Neural progenitor cell (in vitro differentiated cells): ENCODE measurements around the gene MLX. TPM values are rescaled to one million over a fixed set of nuclear protein-coding genes. Genes with fewer than 3 reads are reported as not detected.
"Not testable (repeated sequence)": the region's sequence is repeated elsewhere in the genome, so short reads cannot be mapped to it uniquely, and the experiment has no call there.

Source experiments
- DNase-seq: peaks from one replicate; pipeline ENCODE4 v3.0.0-alpha.2; 2016; ENCODE audit warnings: low spot score
- H2AFZ ChIP-seq: fragments of 200-600 bp; sonication (generic); replicated peaks from 2 replicates; pipeline ENCODE4 v1.6.1; 2016; ENCODE audit warnings: antibody characterized with exemption
- H3F3A ChIP-seq: fragments of 200-600 bp; sonication (generic); 2 replicates; pipeline ENCODE4 v1.6.1; 2016; ENCODE audit warnings: antibody characterized with exemption, low read depth
- H3K27ac ChIP-seq: fragments of 200-600 bp; sonication (generic); 2 replicates; pipeline ENCODE4 v1.5.1; 2016; ENCODE audit warnings: mild to moderate bottlenecking
- H3K27me3 ChIP-seq: fragments of 200-600 bp; sonication (generic); 2 replicates; pipeline ENCODE4 v1.6.1; 2016; ENCODE audit warnings: mild to moderate bottlenecking, moderate library complexity
- H3K36me3 ChIP-seq: fragments of 200-600 bp; sonication (generic); 2 replicates; pipeline ENCODE4 v1.5.1; 2016
- H3K4me1 ChIP-seq: fragments of 200-600 bp; sonication (generic); 2 replicates; pipeline ENCODE4 v1.6.1; 2016; ENCODE audit warnings: mixed run types
- H3K4me2 ChIP-seq: fragments of 200-600 bp; sonication (generic); 2 replicates; pipeline ENCODE4 v1.6.1; 2016
- H3K4me3 ChIP-seq: fragments of 200-600 bp; sonication (generic); 2 replicates; pipeline ENCODE4 v1.5.1; 2016
- H3K79me2 ChIP-seq: fragments of 200-600 bp; sonication (generic); 2 replicates; pipeline ENCODE4 v1.6.1; 2016; ENCODE audit warnings: low read depth
- H3K9ac ChIP-seq: fragments of 200-600 bp; sonication (generic); 2 replicates; pipeline ENCODE4 v1.6.1; 2016
- H3K9me3 ChIP-seq: fragments of 200-600 bp; sonication (generic); 2 replicates; pipeline ENCODE4 v1.5.1; 2016; ENCODE audit warnings: low read depth
- H4K20me1 ChIP-seq: fragments of 200-600 bp; sonication (generic); 2 replicates; pipeline ENCODE4 v1.6.1; 2016; ENCODE audit warnings: low read depth
- H3K27ac Mint-ChIP-seq: 3 replicates; pipeline ENCODE4 v1.8.0; 2021; ENCODE audit warnings: mixed read lengths
- H3K27me3 Mint-ChIP-seq: 2 replicates; pipeline ENCODE4 v1.8.0; 2022; ENCODE audit warnings: low read depth, mild to moderate bottlenecking, inconsistent platforms, moderate library complexity, mixed read lengths; ENCODE audit not compliant: insufficient read depth
- H3K36me3 Mint-ChIP-seq: 3 replicates; pipeline ENCODE4 v1.8.0; 2021; ENCODE audit warnings: mixed read lengths
- H3K4me1 Mint-ChIP-seq: 3 replicates; pipeline ENCODE4 v1.8.0; 2021; ENCODE audit warnings: mixed read lengths
- H3K4me3 Mint-ChIP-seq: 3 replicates; pipeline ENCODE4 v1.8.0; 2021; ENCODE audit warnings: mild to moderate bottlenecking, moderate library complexity, mixed read lengths
- H3K9me3 Mint-ChIP-seq: 3 replicates; pipeline ENCODE4 v1.8.0; 2020; ENCODE audit warnings: mixed read lengths
- EZH2 ChIP-seq: fragments of 200-600 bp; sonication (generic); IDR thresholded peaks from 2 replicates; pipeline ENCODE4 v1.6.1; 2017; ENCODE audit warnings: antibody characterized with exemption, mild to moderate bottlenecking, moderate library complexity
- EZH2phosphoT487 ChIP-seq: fragments of 200-600 bp; sonication (generic); IDR thresholded peaks from 2 replicates; pipeline ENCODE4 v1.6.1; 2017; ENCODE audit warnings: antibody characterized with exemption
- total RNA-seq: library from RNA; depleted of rRNA; stranded (reverse); fragments of >200 nt; gene quantifications from 2 replicates; pipeline ENCODE4 v1.2.3, GENCODE V29; 2015; ENCODE audit warnings: low replicate concordance
- TF ChIP-seq, protein P1 (sequence below): fragments of 200-600 bp; sonication (generic); IDR thresholded peaks from 2 replicates; pipeline ENCODE4 v1.5.1; 2017; ENCODE audit warnings: antibody characterized with exemption, mild to moderate bottlenecking

MLX gene
- total RNA-seq, 1 donor from 2014 or later, result 15.8 TPM

DNA sequence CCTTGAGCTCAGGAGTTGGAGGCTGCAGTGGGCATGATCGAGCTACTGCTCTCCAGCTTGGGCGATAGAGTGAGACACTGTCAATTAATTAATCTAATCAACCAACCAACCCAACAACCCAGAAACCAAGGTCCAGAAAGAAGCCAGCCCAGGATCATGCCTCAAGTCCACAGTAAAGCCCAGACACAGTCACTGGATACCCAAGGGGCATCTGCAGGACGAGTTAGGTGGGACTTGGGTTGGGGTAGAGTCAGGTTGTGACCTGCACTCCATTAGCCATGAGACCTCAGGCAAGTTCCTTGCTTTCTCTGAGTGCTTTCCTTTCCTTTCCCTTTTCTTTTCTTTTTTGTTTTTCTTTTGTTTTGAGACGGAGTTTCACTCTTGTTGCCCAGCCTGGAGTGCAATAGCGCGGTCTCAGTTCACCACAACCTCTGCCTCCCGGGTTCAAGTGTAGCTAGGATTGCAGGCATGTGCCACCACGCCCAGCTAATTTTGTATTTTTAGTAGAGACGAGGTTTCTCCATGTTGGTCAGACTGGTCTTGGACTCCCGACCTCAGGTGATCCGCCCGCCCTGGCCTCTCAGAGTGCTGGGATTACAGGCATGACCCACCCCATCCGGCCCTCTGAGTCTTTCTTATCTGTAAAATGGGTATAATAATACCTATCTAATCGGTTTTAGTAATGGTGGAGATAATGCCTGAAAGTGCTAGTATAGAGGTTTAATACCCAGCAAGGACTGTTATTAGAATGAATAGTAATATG, 17.7 kb upstream of the MLX start:
- peaks cover 2% of the 10 kb centered on the region for H3K36me3 Mint-ChIP-seq
- no peak for TF ChIP-seq EZH2phosphoT487
- TF ChIP-seq, protein P1, sequence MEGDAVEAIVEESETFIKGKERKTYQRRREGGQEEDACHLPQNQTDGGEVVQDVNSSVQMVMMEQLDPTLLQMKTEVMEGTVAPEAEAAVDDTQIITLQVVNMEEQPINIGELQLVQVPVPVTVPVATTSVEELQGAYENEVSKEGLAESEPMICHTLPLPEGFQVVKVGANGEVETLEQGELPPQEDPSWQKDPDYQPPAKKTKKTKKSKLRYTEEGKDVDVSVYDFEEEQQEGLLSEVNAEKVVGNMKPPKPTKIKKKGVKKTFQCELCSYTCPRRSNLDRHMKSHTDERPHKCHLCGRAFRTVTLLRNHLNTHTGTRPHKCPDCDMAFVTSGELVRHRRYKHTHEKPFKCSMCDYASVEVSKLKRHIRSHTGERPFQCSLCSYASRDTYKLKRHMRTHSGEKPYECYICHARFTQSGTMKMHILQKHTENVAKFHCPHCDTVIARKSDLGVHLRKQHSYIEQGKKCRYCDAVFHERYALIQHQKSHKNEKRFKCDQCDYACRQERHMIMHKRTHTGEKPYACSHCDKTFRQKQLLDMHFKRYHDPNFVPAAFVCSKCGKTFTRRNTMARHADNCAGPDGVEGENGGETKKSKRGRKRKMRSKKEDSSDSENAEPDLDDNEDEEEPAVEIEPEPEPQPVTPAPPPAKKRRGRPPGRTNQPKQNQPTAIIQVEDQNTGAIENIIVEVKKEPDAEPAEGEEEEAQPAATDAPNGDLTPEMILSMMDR, result no peak
- TF ChIP-seq EZH2, result no peak
- DNase-seq, result no peak
- Histone ChIP-seq H3K36me3 (no peaks in the 10 kb centered on the region), H3F3A (peaks cover 30% of the 10 kb centered on the region), H3K4me3 (peak overlapping the region; percentile 56), H3K9ac (no peak overlapping the region), H3K4me1 (peaks cover 12% of the 10 kb centered on the region), H3K9me3 (no peaks in the 10 kb centered on the region), H3K27ac (no peak overlapping the region), H3K4me2 (peak overlapping the region; percentile 65), H3K79me2 (peaks cover 5% of the 10 kb centered on the region), H4K20me1 (peaks cover 9% of the 10 kb centered on the region), H3K27me3 (no peaks in the 10 kb centered on the region), H2AFZ (no peak overlapping the region)
- H3K9me3 Mint-ChIP-seq, result no peaks in the 10 kb centered on the region
- peaks cover 16% of the 10 kb centered on the region for H3K4me1 Mint-ChIP-seq
- peak overlapping the region; percentile 77 for H3K4me3 Mint-ChIP-seq
- no peak overlapping the region for H3K27ac Mint-ChIP-seq
- peaks cover 5% of the 10 kb centered on the region for H3K27me3 Mint-ChIP-seq

DNA sequence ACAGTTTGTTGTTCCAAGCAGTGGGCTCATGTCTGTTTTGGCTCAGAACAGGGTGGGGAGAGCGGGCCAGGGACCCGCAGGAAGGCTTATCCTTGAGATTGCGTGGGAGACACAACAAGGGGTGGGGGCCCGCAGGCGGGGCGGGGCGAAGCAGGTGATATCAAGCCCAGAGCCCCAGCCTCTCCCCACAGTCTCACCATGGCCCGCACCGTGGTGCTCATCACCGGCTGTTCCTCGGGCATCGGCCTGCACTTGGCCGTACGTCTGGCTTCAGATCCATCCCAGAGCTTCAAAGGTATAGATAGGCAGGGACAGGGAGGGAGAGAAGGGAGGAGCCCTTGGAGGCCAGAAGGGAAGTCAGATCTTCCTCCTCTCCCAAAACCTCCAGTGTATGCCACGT, 14.2 kb upstream of the MLX start, which contains the start of gene HSD17B1:
TSS of gene HSD17B1 (plus strand) at position 188 of the 400 bp plus-strand sequence. CDS start at position 199, 11 bp downstream.
- not testable (repeated sequence) for H3K9ac ChIP-seq, H3K79me2 ChIP-seq, H3K36me3 Mint-ChIP-seq, H3K27ac ChIP-seq, H3K27me3 Mint-ChIP-seq, H3K36me3 ChIP-seq, H3K9me3 ChIP-seq, H2AFZ ChIP-seq, H3K9me3 Mint-ChIP-seq, H3K27ac Mint-ChIP-seq, H3K27me3 ChIP-seq, DNase-seq, H4K20me1 ChIP-seq
- Mint-ChIP-seq H3K4me1 (peaks cover 29% of the 10 kb centered on the region), H3K4me3 (peak within 1 kb of the TSS; percentile 93)
- H3K4me3 ChIP-seq, result peak within 1 kb of the TSS; percentile 86
- peak within 1 kb of the TSS; percentile 82 for H3K4me2 ChIP-seq
- H3F3A ChIP-seq, result peaks cover 47% of the 10 kb centered on the region
- H3K4me1 ChIP-seq, result peaks cover 22% of the 10 kb centered on the region

DNA sequence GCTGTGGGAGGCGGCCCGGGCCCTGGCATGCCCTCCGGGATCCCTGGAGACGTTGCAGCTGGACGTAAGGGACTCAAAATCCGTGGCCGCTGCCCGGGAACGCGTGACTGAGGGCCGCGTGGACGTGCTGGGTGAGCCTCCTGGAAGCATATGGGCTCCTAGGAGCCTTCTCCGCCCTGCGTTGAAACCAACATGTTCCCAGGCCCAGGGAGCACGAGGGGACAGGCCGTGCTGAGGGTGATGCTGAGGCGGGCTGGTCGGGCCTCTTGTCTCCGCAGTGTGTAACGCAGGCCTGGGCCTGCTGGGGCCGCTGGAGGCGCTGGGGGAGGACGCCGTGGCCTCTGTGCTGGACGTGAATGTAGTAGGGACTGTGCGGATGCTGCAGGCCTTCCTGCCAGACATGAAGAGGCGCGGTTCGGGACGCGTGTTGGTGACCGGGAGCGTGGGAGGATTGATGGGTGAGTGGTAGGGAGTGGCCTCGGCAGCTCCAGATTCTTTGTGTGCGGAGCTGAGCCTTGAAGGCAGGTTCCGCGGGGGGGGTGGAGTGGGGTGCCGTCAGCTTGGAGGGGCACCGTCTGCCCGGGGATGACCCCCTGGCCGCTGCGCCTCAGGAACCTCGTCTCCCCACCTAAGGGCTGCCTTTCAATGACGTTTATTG, 13.6 kb upstream of the MLX start:
- H3K27ac ChIP-seq, result no peak overlapping the region
- no peak overlapping the region for H2AFZ ChIP-seq
- Mint-ChIP-seq H3K27me3 (no peaks in the 10 kb centered on the region), H3K27ac (no peak overlapping the region), H3K4me1 (peaks cover 29% of the 10 kb centered on the region), H3K4me3 (peak overlapping the region; percentile 93), H3K9me3 (no peaks in the 10 kb centered on the region), H3K36me3 (no peaks in the 10 kb centered on the region)
- H3K27me3 ChIP-seq, result no peaks in the 10 kb centered on the region
- no peaks in the 10 kb centered on the region for H3K36me3 ChIP-seq
- TF ChIP-seq EZH2, result no peak
- TF ChIP-seq, protein P1, result no peak
- TF ChIP-seq EZH2phosphoT487, result no peak
- DNase-seq, result peak; percentile 28
- peaks cover 22% of the 10 kb centered on the region for H3K4me1 ChIP-seq
- no peak overlapping the region for H3K9ac ChIP-seq
- peak overlapping the region; percentile 82 for H3K4me2 ChIP-seq
- peaks cover 7% of the 10 kb centered on the region for H3K79me2 ChIP-seq
- H3K9me3 ChIP-seq, result no peaks in the 10 kb centered on the region
- peaks cover 43% of the 10 kb centered on the region for H3F3A ChIP-seq
- peak overlapping the region; percentile 86 for H3K4me3 ChIP-seq
- peaks cover 4% of the 10 kb centered on the region for H4K20me1 ChIP-seq

DNA sequence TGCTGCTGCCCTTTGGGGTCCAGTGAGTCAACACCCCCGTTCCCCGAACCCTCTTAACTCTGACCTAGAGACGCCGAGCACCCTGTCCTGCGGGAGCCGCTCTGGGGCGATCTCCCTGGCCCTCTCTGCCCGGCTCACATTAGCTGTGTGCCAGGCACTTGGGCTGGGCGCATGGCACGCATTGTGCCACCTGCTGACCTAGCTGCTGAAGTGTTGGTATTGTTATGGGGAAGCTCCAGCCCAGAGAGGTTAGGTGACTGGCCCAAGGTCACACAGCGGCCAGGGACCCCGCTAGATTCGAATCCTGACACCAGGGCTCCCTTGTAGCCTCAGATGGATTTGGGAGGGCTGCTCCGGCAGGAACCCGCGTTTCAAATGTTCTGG, 13.0 kb upstream of the MLX start:
- no peaks in the 10 kb centered on the region for H3K36me3 ChIP-seq
- H3F3A ChIP-seq, result peaks cover 38% of the 10 kb centered on the region
- H3K9ac ChIP-seq, result peak overlapping the region; percentile 71
- no peaks in the 10 kb centered on the region for H3K9me3 ChIP-seq
- peak overlapping the region; percentile 82 for H3K4me2 ChIP-seq
- H4K20me1 ChIP-seq, result peaks cover 4% of the 10 kb centered on the region
- no peak overlapping the region for H3K27ac ChIP-seq
- Mint-ChIP-seq H3K4me3 (peak overlapping the region; percentile 93), H3K4me1 (peaks cover 28% of the 10 kb centered on the region), H3K36me3 (no peaks in the 10 kb centered on the region), H3K9me3 (no peaks in the 10 kb centered on the region), H3K27me3 (no peaks in the 10 kb centered on the region), H3K27ac (no peak overlapping the region)
- DNase-seq, result no peak
- H3K4me1 ChIP-seq, result peaks cover 20% of the 10 kb centered on the region
- TF ChIP-seq, protein P1, result no peak
- TF ChIP-seq EZH2phosphoT487 (no peak), EZH2 (no peak)
- H3K4me3 ChIP-seq, result peak overlapping the region; percentile 86
- H3K27me3 ChIP-seq, result no peaks in the 10 kb centered on the region
- H3K79me2 ChIP-seq, result peaks cover 7% of the 10 kb centered on the region
- H2AFZ ChIP-seq, result no peak overlapping the region
